M059J (cell line): Measurements from ENCODE around the gene ADARB2. TPM values are rescaled to one million over a fixed set of nuclear protein-coding genes. Genes with fewer than 3 reads are reported as not detected.
"Not testable (repeated sequence)": the region's sequence is repeated elsewhere in the genome, so short reads cannot be mapped to it uniquely, and the experiment has no call there.

Source experiments
- DNase-seq: peaks from one replicate; pipeline ENCODE4 v3.0.0-alpha.2; 2012; ENCODE audit warnings: low read depth
- total RNA-seq: library from RNA; depleted of rRNA; stranded (reverse); fragments of >200 nt; shearing (Covaris generic); gene quantifications from 2 replicates; pipeline ENCODE4 v1.2.3, GENCODE V29; 2014; rRNA removed

The ADARB2 gene
- total RNA-seq, result not detected in 2 replicates

DNA sequence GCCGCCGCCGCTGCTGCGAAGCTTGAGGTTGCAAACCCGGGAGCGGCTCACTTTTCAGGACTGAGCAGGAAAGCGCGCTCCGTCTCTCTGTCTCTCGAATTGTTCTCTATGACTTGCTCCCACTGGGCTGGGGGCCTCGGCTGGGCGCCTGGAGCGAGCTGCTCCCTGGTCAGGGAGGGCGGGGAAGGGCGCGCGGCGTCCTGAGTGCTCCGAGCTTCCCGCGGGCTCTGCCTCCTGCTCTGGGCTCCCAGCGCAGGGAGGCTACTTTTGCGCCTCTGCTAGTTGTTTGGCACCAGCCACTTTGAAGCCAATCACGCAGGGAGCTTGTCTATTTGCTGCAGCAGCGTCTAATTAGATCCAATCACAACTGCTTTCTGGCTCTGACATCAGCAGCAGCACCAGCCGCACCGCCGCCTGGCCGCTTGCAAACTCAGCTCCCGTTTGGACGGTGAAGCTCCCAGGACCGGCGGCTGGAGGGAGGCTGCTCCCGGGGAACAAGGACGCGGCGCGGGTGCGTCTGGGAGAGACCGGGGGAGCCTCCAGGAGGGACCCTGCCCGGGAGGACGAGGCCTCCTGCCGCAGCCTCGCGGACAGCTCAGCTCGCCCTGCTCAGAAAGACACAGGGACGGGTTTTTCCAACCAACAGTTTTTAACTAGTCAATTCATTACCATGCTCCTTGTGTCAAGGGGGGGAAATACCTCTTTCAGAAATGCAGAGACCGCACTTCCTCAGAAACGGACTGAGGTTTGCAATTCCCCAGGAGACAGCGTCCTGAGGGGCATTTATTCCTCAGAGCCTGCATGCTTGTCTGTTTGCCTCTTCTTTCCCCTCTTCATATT, at the start of gene ADARB2:
TSS of gene ADARB2 (minus strand) at position 304 of the 840 bp plus-strand sequence.
- DNase-seq, result no peak

DNA sequence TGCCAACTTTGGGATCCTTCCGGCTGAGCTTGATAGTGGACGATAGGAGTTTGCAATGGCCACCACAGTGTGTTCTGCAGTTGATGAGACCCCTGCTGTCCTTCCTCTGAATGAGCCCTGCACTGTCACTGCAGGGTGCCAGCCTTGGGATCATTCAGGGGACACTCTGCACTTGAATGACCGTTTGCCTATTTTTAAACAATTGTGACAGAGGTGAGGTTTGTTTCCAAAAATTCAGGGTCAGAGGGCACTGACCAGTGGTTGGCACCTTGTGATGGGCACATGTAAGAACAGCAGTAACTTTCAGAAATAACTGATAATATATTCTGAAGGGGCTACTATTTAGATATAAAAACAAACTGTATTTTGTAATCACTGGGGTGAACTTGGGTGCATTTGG, 48.5 kb upstream of the ADARB2 start:
- no peak for DNase-seq

DNA sequence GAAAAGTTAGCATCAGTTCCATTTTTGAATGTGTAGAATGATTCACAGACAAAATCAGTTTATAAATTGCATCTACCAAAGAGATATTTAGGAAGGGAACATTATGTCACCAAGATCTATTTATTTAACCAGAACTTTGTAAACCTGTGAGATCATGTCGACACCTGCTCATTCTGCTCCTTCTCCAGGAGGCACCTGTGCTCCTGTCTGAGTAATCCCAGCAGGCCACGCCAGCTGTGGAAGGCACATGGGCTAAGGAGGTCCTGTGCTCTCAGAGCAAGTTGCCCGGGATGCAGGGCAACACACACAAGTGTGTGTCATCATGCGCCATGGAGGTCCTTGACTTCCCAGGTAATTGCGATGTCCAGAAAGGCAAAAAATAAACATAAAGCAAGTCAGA, 45.5 kb upstream of the ADARB2 start:
- DNase-seq, result no peak

DNA sequence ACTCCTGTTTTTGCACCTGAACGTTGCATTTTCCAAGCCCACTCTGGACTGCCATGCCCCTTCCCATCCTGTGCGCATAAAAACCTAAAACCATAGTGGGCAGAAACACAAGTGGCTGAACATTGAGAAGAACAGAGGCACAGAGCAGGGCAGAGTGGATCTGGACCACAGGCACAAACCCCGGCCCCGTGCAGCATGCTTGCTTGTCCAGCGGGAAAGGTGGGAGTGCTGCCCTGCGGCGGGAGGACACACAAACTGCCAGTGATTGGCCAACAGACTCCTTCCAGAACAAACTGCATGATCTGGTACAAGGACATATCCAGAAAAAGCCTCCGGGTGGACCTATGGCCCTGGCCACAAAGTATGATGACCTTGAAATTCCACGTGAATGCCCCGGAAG, 42.5 kb upstream of the ADARB2 start:
- no peak for DNase-seq

DNA sequence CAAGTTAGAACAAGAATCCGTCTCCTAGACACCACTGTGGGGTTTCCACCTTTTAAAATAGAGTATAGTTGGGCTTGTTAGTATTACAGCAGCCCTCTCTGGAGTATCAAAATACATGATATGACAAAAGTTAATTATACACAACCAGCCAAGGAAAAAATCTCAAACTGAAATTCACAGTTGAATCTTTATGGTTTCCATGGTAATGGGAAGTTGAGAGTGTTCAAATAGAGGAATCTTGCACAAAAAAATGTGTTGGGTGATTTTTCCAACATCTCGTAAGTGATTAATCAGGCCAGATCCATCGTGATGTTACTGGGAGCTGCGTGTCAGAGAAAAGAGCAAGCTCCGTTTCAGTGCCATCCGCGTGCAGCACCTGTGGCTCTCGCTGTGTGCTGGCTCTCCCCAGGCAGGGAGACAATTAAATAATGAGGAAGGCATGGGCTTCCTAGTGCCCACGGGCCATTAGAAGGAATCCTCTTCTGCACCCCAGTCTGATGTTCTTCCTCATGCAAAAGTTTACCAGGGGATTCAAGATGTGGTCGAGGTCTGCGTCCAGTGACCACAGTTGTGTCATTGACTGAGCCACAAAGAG, 41.1 kb upstream of the ADARB2 start:
- DNase-seq, result no peak

DNA sequence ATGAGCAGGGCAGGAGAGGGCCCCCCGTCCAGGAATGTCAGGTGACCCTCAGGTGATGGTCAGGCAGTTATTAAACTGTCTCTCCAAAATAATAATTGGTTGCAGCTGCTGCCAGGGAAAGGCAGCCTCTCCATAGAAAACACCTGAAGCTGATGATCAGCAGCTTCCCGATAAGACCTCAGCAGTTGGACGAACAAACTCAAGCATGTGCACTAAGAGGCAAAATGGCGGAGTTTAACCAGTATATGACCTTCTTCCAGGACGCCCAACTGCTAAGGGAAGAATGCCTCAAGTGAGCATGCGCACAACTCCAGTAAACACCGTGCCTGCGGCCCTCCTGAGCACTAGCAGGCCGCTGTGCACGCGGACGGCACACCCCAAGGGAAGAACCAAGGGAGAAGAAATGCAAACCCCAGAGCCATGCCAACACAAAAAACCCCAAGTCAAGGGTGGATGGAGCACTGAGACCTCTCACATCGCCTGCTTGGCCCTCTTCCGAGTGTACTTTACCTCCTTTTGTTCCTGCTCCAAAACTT, 38.9 kb upstream of the ADARB2 start:
- DNase-seq, result no peak

DNA sequence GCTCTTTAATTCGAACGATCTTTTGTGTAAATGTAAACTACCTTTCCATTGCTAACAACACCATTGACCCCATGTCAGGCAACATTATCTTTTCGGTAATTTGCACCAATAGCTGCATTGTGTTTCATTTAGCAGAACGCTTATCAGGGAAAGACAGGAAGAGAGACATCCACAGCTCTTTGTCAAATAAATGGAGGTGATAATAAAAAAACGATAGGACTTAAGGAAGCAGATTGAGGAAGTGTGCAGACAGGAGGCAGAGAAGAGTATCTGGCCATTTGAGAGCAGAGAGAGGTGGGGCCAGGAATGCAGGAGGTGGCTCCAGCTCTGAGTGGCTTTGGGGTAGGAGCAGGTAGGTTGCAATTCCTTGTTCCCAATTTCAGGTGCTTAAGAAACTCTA, 37.5 kb upstream of the ADARB2 start:
- DNase-seq, result no peak

DNA sequence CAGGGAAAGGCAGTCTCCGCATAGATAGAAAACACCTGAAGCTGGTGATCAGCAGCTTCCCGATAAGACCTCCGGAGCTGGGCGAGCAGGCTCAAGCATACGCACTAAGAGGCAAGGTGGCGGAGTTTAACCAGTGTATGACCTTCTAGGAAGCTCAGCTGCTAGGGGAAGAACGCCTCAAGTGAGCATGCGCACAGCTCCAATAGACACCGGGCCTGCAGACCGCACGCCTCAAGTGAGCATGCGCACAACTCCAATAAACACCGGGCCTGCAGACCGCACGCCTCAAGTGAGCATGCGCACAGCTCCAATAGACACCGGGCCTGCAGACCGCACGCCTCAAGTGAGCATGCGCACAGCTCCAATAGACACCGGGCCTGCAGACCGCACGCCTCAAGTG, 35.9 kb upstream of the ADARB2 start:
- DNase-seq, result not testable (repeated sequence)

DNA sequence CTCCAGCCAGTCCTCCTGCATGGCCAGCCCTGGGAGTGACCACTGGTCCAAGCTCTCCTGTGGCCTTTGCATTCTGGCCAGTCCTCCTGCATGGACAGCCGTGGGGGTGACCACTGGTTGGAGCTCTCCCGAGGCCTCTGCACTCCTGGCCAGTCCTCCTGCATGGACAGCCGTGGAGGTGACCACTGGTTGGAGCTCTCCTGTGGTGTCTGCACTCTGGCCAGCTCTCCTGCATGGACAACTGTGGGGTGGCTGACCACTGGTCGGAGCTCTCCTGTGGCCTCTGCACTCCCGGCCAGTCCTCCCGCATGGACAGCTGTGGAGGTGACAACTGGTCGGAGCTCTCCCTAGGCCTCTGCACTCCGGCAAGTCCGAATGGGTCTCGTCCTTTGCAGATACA, 28.7 kb upstream of the ADARB2 start:
- no peak for DNase-seq

DNA sequence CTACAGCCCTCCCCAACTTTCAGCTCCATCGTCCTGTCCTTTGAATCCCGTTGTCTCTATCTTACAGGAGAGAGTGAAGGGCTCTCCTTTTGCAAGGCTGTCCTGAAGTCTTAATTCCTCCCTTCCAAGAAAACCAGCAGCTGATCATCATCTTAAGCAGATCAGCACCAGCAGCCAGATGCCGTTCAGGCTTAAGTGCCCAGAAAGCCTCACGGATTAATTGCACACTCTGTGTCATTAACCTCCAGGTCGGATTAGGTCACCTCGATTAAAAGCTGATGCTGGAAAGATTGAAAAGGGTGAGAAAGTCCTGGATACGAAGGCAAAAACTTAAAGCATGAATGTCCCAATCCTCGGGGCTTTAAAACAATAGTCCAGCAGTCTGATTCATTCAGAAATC, 24.8 kb upstream of the ADARB2 start:
- DNase-seq, result no peak

DNA sequence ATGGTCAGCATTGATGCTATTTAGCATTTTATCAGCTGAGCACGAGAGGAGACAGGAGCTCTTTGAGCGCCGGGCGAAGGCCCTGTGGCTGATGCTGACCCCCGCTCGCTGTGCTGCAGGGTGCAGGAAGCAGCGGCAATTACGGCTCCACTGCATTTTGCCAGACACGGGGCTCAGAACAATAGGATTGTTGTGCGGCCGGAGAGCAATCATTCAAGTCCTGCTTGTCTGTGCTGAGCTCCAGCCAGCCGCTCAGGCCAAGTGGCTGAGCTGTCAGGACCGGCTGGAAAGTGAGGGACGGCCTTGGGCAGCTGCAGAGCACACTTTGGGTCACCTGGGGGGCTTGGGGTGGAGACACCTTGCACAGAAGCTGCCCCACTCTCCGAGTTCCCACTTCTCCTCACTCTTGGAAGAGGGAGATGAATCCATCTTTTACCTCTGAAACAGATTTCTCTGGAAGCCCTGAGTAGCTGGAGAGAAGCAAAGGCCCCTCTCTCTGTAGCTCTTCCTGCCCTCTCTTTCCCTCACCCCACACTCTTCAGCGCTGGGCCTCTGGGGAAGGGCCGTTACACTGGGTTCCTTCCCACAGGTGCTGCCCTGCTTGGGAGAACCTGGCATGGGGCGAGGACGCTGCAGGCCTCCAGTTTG, 17.3 kb upstream of the ADARB2 start:
- no peak for DNase-seq

DNA sequence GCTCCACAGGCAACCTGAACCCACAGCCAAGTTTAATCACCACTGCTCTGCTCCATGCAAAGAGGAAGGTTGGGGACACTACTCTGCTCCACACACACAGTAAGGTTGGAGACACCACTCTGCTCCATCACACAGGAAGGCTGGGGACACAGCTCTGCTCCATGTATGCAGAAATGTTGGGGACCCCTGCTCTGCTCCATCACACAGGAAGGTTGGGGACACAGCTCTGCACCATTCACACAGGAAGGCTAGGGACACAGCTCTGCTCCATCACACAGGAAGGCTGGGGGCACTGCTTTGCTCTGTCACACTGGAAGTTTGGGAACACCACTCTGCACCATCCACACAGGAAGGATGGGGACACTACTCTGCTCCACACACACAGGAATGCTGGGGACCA, 14.8 kb upstream of the ADARB2 start:
- DNase-seq, result no peak

DNA sequence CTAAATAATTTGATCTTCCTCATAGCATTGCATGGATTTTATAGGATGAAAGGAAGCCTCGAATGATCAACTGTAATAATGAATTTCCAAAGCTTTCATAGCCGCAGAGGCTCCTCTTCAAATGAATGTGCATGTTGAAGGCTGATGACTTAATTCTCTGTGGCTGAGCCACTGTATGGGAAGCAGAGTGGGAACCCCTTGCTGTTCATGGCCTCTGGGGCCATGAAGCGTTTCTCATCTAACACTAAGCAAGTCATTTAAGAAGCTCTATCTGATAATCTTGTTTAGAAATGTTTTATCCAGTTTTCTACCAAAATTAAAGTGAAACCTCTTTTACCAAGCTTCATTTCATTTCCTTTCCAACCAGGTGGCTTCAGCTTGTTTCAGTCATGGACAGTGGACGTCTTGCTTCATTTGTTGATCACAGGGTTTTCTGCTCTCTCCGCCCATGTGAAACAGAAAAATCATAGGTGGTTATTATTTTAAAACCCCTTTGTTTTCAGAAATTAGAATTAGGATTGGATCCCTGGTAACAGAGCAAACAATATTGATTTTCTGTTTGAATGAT, 10.3 kb upstream of the ADARB2 start:
- DNase-seq, result no peak

DNA sequence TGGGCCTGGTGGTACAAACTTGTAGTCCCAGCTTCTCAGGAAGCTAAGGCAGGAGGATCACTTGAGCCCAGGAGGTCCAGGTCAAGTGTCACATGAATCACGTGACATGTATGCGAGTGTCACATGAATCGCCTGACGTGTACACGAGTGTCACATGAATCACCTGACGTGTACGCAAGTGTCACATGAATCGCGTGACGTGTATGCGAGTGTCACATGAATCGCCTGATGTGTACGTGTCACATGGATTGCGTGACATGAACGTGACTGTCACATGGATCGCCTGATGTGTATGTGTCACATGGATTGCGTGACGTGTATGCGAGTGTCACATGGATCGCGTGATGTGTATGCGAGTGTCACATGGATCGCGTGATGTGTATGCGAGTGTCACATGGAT, 9.5 kb upstream of the ADARB2 start:
- no peak for DNase-seq

DNA sequence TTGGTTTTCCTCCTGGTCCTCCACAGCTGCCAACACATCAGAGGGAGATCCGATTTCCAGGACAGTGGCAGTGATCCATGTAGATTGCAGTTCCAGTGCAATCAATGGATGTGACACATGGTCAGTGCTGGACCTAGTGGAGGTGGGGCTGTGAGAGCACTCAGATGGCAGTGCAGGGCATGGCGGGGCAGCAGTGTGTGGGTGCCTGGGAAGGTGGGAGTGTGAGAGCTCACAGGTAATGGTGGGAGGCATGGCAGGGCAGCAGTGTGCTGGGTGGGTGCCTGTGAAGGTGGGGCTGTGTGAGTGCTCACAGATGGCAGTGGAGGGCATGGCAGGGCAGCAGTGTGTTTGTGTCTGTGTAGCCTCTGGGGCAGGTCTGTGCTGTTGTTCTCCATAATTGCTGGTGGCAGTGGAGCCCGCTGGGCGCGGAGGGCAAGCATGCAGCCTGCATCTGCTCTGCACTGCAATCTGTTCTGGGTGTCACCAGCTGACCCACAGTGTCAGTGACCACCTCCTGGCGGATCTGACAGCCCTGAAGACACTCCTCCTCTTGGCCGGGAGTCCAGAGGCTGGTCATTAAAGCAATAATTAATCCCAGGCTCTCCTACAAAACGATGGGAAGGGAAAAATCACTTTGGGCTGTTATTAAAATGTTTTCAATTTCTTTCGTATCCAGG, 8.6 kb upstream of the ADARB2 start:
- DNase-seq, result no peak

DNA sequence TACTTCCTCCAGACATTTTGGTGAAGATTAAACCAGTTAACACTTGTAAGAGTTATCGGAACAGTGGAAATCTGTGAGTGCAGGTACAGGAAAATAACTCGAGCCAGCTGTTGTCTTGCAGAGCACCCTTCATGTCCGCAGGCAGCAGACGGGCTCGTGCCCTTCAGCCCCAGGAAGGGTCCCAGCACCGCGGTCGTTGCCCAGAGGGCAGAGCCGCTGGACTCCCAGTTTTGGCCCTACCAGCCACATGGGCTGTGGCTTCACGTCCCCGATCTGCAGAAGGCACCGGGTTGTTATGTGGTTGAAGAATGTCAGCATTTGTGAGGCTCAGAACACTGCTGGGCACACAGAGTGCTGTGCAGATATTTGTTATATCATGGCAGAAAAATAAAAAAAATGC, 7.2 kb upstream of the ADARB2 start:
- DNase-seq, result no peak

DNA sequence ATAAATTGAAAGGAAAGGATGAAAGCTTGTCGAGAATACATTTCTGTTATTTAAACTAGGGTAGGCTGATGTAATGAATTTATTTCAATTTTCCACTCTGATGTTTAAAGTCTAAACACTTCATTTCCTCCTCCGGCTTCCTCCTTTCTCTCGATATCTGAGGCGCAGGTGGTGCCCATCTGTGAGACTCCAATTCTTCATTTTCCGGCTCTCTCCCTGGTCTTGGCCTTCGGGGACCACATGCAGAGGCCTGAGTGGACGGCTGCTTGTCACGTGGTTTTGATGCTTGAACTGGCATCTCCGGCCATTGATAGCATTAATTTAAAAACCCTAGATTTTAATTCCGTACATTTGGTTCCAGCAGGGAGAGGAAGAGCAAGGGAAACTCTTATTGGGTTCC, 5.8 kb upstream of the ADARB2 start:
- DNase-seq, result no peak

DNA sequence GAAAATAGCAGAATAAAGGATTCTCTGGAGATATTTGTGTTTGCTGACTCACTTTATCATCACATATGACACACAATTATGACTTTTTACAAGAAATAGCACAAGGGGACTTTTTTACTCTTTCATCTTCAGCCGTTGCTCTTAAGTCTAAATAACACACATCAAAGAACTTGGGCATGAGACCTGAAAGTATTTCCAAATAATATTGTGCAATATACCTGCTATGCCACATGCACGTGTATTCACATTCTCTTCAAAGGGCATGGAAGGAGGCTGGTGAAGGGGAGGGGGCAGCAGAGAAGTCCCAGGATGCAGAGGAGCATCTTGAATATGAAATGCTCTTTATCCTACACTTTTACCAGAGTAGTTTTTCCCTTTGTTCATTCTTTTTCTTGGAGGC, 4.1 kb upstream of the ADARB2 start:
- DNase-seq, result no peak

DNA sequence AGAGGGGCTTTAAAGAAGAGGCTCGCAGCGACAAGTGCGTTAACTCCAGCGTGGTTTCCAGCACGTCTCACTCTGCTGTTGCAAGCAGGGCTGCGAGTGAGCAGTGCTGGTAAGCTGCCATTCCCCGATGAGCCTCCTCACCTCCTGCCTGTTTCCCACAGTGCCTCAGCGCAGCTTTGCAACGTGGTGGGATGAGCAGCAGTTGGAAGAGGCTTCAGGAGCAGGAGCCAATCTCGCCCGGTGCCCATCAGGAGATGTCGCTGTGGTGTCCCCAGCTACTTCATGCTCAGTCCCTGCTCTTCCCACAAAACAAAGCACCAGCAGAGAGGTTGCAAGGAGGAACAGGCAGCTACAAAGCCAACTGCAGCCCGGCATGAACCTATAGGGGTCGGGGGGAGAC, 2.4 kb upstream of the ADARB2 start:
- DNase-seq, result no peak

DNA sequence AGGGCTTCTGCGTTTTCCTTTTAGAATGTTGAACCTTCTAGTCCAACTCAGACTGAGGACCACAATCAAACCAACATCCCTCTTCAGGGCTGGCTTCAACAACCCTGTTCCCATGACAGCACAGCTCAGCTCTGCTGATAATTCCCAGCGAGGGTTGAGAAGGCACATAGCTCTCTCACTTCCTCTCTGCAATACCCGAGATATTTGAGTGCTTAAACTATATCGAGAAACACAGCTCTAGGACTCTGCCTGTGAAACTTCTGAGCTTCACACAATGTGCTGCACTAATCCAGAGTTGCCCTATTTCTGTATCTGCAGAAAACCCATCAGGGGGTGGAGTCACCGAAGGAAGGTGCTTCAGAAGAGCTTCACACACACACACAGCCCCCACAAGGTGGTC, 1.6 kb upstream of the ADARB2 start:
- DNase-seq, result no peak

DNA sequence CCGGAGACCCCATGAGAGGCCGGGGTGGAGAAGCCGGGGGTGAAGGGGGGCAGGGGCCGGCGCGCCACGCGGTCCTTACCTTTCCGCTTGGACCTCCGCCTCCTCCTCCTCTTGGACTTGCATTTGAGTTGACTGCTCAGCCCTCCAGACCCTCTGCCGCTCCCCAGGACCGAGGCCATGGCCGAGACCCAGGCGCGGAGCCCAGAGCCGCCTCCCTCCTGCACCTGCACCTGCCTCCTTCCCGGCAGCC, 428 bp downstream of the ADARB2 start:
- DNase-seq, result no peak
